ENCODE data around the gene MTUS2. TPM values are rescaled to one million over a fixed set of nuclear protein-coding genes. Genes with fewer than 3 reads are reported as not detected.

The MTUS2 gene
- total and polyA plus RNA-seq, 10 of the 15 experiments (the other 5 are each of a cell fraction or from before 2014, with no cell fraction given): under 0.01 to 0.05 (median 0.02) TPM; not detected in 6

- peak; percentile 90 for TF ChIP-seq RAD21 (IDR thresholded peaks at IDR 0.05; ENCODE audit: insufficient read depth, low read depth, low read length)
- peak; percentile 89 for TF ChIP-seq SMC3 (IDR thresholded peaks at IDR 0.05; ENCODE audit: borderline replicate concordance, low read length)
- no peak for TF ChIP-seq ATF3 (IDR thresholded peaks at IDR 0.05; ENCODE audit: borderline replicate concordance, extremely low read depth, low read depth, low read length)
Measured at GRCh38 chr13:29362849-29363604, 542.9 kb downstream of the MTUS2 start (continued).

GRCh38 chr13:29369060-29369743, 549.1 kb downstream of the MTUS2 start:
- Histone ChIP-seq H3K9ac (ENCODE audit: control insufficient read depth, insufficient read depth, low read length) (no peak overlapping the region), H3K4me3 (no peak overlapping the region), H3K9me3 (replicated peaks; ENCODE audit: control insufficient read depth, insufficient read depth, low read length) (no peaks in the 10 kb centered on the region), H3K4me1 (ENCODE audit: control insufficient read depth, insufficient read depth, low read length) (no peaks in the 10 kb centered on the region), H3K79me2 (ENCODE audit: control insufficient read depth, insufficient read depth, low read length) (no peaks in the 10 kb centered on the region), H3K27me3 (replicated peaks in 1 of 2; ENCODE audit: control insufficient read depth in 2 of 2, insufficient read depth in 2 of 2, low read length in 1 of 2) (no peaks in the 10 kb centered on the region), H3K27ac (ENCODE audit: control insufficient read depth, insufficient read depth) (no peak overlapping the region), H3K4me2 (ENCODE audit: control insufficient read depth, insufficient read depth) (no peak overlapping the region), H3K36me3 (ENCODE audit: control insufficient read depth in 2 of 2, insufficient read depth in 2 of 2, low read length in 1 of 2) (no peaks in the 10 kb centered on the region), H2AFZ (ENCODE audit: control insufficient read depth, low read depth, low read length) (no peak overlapping the region), H4K20me1 (ENCODE audit: control insufficient read depth, insufficient read depth) (no peaks in the 10 kb centered on the region)
- SMC1A ChIA-PET (ENCODE audit: uncharacterized antibody, unreplicated experiment): no interaction called here
- intact Hi-C loops (cut with micrococcal nuclease; ENCODE audit: unreplicated experiment) (loop anchor here (10.0 kb wide), 1 partner anchor 404 kb away; no protein-coding TSS in a partner anchor), in situ Hi-C loops (cut with MboI) (loop anchor here (25.0 kb wide), 1 partner anchor 1057 kb away; no protein-coding TSS in a partner anchor)
- no peak for TF ChIP-seq ATF3 (IDR thresholded peaks at IDR 0.05; ENCODE audit: borderline replicate concordance, extremely low read depth, low read depth, low read length)
- peak; percentile 16; the same call in 1 of the 2 replicates for TF ChIP-seq SPI1 (IDR thresholded peaks at IDR 0.05; ENCODE audit: borderline replicate concordance, insufficient read depth, low read depth, low read length)
- TF ChIP-seq CTCF (IDR thresholded peaks at IDR 0.05 in 2 of 3, conservative IDR thresholded peaks at IDR 0.05 in 1 of 3; ENCODE audit: control insufficient read depth in 2 of 3, extremely low read depth in 1 of 3, insufficient read depth in 1 of 3, low read depth in 3 of 3, low read length in 3 of 3): peak; percentile 30 to 46 (median 32); a peak in 5 of 6 replicates
- peak; percentile 67 for TF ChIP-seq RAD21 (IDR thresholded peaks at IDR 0.05; ENCODE audit: insufficient read depth, low read depth, low read length)
- FAIRE-seq (no peak), DNase-seq (ENCODE audit: low read depth, low spot score) (peak; percentile 12), ATAC-seq (peak; percentile 49)
- CTCF ChIA-PET: interaction anchor here (0.6 to 1.6 kb wide), 4 partner anchors 9 to 640 kb away, joined by 3 to 4 read pairs (median 4); no protein-coding TSS in a partner anchor
- POLR2A ChIA-PET: no interaction called here
- RAD21 ChIA-PET (ENCODE audit: unreplicated experiment): interaction anchor here (0.8 kb wide), 1 partner anchor 13 kb away, joined by 3 read pairs; no protein-coding TSS in a partner anchor
- BruUV-seq (replicated peaks): no TSS peak
- 3% methylated on average over 8 of the region's 8 CpGs for WGBS (ENCODE audit: insufficient coverage, insufficient replicate concordance, low lambda C conversion rate, missing lambda C conversion rate)
